Testis (tissue), 3 donors: ENCODE data around the gene CNTN5. TPM values are rescaled to one million over a fixed set of nuclear protein-coding genes. Genes with fewer than 3 reads are reported as not detected.

Experiments
- DNase-seq: peaks from one replicate; pipeline ENCODE4 v3.0.0-alpha.2; 2019
- H3K27ac ChIP-seq, 2 donors: fragments of 200-600 bp; sonication (generic); one replicate each; pipeline ENCODE4 v1.5.1; 2019
- H3K27me3 ChIP-seq: fragments of 200-600 bp; sonication (generic); one replicate; pipeline ENCODE4 v1.5.1; 2019
- H3K36me3 ChIP-seq: fragments of 200-600 bp; sonication (generic); one replicate; pipeline ENCODE4 v1.5.1; 2017; ENCODE audit warnings: low read depth; ENCODE audit errors: missing control alignments
- H3K4me1 ChIP-seq: fragments of 200-600 bp; sonication (generic); one replicate; pipeline ENCODE4 v1.5.1; 2019
- H3K4me3 ChIP-seq, 2 donors: fragments of 200-600 bp; sonication (generic); one replicate each; pipeline ENCODE4 v1.5.1; 2017 to 2019
- H3K9me3 ChIP-seq: fragments of 200-600 bp; sonication (generic); one replicate; pipeline ENCODE4 v1.5.1; 2017
- POLR2A ChIP-seq: fragments of 450-650 bp; IDR thresholded peaks from one replicate; pipeline ENCODE4 v1.6.1; 2017; ENCODE audit warnings: antibody characterized with exemption, mild to moderate bottlenecking, moderate library complexity
- WGBS, 2 donors: methylation state at CpG; one replicate each; pipeline ENCODE4 v1.1.5; 2018; 5-methylcytosine and 5-hydroxymethylcytosine counted together
- intact Hi-C: fragments of 100-400 bp; cut with DNase I; formaldehyde crosslinking; loops from one replicate; pipeline ENCODE4 v1.15.1; 2023; ENCODE audit warnings: low total_unique reads
- polyA plus RNA-seq: library from polyadenylated mRNA; stranded (reverse); fragments of 350-450 nt; fragmentation: Illumina TruSeq; extraction: RNeasy Lipid Tissue Mini Kit (QIAGEN cat#74804); gene quantifications from one replicate; pipeline ENCODE4 v1.2.3, GENCODE V29; 2014; ENCODE audit warnings: low read depth, low replicate concordance; ENCODE audit not compliant: insufficient read depth
- total RNA-seq, 2 donors: library from RNA; depleted of rRNA; stranded (reverse); fragments of >200 nt; gene quantifications; one replicate each; pipeline ENCODE4 v1.2.3, GENCODE V29; 2016
- TF ChIP-seq, protein P1 (sequence below), 3 experiments: fragments of 450-650 bp in 2 of 3; fragments of 200-600 bp in 1 of 3; sonication (generic) in 1 of 3; IDR thresholded peaks; one replicate each; pipeline ENCODE4 v1.5.1; 2016 to 2019; ENCODE audit warnings: antibody characterized with exemption in 3 of 3, mild to moderate bottlenecking in 2 of 3, moderate library complexity in 1 of 3

CNTN5 gene
- total and polyA plus RNA-seq, 3 donors from 2014 or later, result 0.55 to 0.99 (median 0.78) TPM

DNA sequence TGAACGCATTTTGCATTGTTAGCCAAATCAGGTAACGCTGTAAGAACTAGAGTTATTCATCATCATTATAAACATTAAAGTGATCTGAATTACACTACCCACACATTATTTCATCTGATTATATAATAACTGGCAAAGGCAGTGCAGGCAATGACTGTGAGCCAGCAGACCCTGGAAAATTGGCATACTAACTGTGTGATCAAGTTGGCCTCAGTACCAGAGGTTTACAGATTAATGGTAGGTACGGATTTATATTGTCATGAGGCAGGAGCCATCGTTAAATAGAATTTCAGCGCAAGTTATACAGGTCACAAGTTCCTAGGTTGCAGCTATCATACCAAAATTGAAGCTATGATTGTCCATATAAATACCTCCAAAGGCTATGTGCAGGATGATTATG is 225.4 kb downstream of the CNTN5 start:
- no peak for DNase-seq
- no peak overlapping the region for H3K4me3 ChIP-seq
- no peaks in the 10 kb centered on the region for H3K9me3 ChIP-seq
- WGBS, 2 donors, result 91 to 92% methylated on average over 5 of the region's 5 CpGs
- no peak for TF ChIP-seq POLR2A
- TF ChIP-seq, protein P1, sequence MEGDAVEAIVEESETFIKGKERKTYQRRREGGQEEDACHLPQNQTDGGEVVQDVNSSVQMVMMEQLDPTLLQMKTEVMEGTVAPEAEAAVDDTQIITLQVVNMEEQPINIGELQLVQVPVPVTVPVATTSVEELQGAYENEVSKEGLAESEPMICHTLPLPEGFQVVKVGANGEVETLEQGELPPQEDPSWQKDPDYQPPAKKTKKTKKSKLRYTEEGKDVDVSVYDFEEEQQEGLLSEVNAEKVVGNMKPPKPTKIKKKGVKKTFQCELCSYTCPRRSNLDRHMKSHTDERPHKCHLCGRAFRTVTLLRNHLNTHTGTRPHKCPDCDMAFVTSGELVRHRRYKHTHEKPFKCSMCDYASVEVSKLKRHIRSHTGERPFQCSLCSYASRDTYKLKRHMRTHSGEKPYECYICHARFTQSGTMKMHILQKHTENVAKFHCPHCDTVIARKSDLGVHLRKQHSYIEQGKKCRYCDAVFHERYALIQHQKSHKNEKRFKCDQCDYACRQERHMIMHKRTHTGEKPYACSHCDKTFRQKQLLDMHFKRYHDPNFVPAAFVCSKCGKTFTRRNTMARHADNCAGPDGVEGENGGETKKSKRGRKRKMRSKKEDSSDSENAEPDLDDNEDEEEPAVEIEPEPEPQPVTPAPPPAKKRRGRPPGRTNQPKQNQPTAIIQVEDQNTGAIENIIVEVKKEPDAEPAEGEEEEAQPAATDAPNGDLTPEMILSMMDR (IDR thresholded peaks at IDR 0.05), result no peak
- intact Hi-C loops, result no loop called here
- H3K36me3 ChIP-seq, result no peaks in the 10 kb centered on the region
- no peak overlapping the region for H3K27ac ChIP-seq
- no peaks in the 10 kb centered on the region for H3K4me1 ChIP-seq
- no peaks in the 10 kb centered on the region for H3K27me3 ChIP-seq

GRCh38 chr11:99256614-99257013 is 235.9 kb downstream of the CNTN5 start:
- no peaks in the 10 kb centered on the region for H3K36me3 ChIP-seq
- no peaks in the 10 kb centered on the region for H3K27me3 ChIP-seq
- no peaks in the 10 kb centered on the region for H3K9me3 ChIP-seq
- no peak for TF ChIP-seq POLR2A
- TF ChIP-seq, protein P1 (IDR thresholded peaks at IDR 0.05), result no peak
- intact Hi-C loops, result no loop called here
- H3K27ac ChIP-seq, result no peak overlapping the region
- no peak for DNase-seq
- no peak overlapping the region for H3K4me3 ChIP-seq
- WGBS, 2 donors, result 91 to 96% methylated on average over 1 of the region's 1 CpG
- H3K4me1 ChIP-seq, result no peaks in the 10 kb centered on the region

- no peak overlapping the region for H3K27ac ChIP-seq
- H3K36me3 ChIP-seq, result no peaks in the 10 kb centered on the region
- H3K27me3 ChIP-seq, result no peaks in the 10 kb centered on the region
- TF ChIP-seq, protein P1 (IDR thresholded peaks at IDR 0.05), result no peak
- no peak for TF ChIP-seq POLR2A
- no peak for DNase-seq
- intact Hi-C loops, result no loop called here
- H3K4me3 ChIP-seq, result no peak overlapping the region
- 60 to 64% methylated on average over 1 of the region's 1 CpG for WGBS, 2 donors
- H3K4me1 ChIP-seq, result no peaks in the 10 kb centered on the region
- H3K9me3 ChIP-seq, result no peaks in the 10 kb centered on the region
These were observed 236.4 kb downstream of the CNTN5 start for GRCh38 chr11:99257131-99257530.

- Histone ChIP-seq H3K9me3 (no peaks in the 10 kb centered on the region), H3K36me3 (no peaks in the 10 kb centered on the region), H3K27me3 (no peaks in the 10 kb centered on the region), H3K27ac (no peak overlapping the region), H3K4me1 (no peaks in the 10 kb centered on the region), H3K4me3 (no peak overlapping the region)
- no peak for DNase-seq
- 77 to 90% methylated on average over 1 of the region's 1 CpG for WGBS, 2 donors
- intact Hi-C loops, result no loop called here
- no peak for TF ChIP-seq POLR2A
- TF ChIP-seq, protein P1 (IDR thresholded peaks at IDR 0.05), result no peak
These were observed 239.9 kb downstream of the CNTN5 start for GRCh38 chr11:99260696-99261095.

DNA sequence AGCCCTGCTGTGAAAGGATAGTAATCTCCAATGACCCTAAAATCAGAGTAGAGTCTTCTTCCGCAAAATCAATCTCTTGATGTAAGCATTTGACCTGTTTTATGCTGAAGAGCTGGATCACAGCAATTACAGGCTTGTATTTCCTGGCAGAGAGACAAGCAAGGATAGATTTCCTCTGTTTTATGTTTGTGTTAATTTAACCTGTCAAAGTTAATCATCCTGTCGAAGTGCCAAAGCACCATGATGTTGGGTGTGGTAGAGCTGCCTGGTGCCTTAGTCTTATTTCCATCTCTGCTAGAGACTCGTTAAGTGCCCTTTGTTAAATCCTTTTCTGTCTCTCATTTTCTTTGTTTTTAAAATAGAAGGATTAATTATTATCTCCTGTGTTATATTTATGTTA is 248.1 kb downstream of the CNTN5 start:
- Histone ChIP-seq H3K9me3 (no peaks in the 10 kb centered on the region), H3K4me3 (no peak overlapping the region), H3K27ac (no peak overlapping the region), H3K36me3 (no peaks in the 10 kb centered on the region), H3K27me3 (no peaks in the 10 kb centered on the region), H3K4me1 (no peaks in the 10 kb centered on the region)
- 65% methylated on average over 3 of the region's 3 CpGs for WGBS, 2 donors
- no peak for DNase-seq
- TF ChIP-seq, protein P1 (IDR thresholded peaks at IDR 0.05), result no peak
- no peak for TF ChIP-seq POLR2A
- intact Hi-C loops, result no loop called here
